Thyroid gland (tissue), 4 donors: ENCODE results near the gene CPN2.

Source experiments
- CTCF ChIP-seq, 6 experiments: fragments of 200-600 bp in 3 of 6; fragments of 450-650 bp in 3 of 6; sonication (generic) in 3 of 6; IDR thresholded peaks; one replicate each; pipeline ENCODE4 v1.5.1; 2016 to 2019; ENCODE audit warnings: antibody characterized with exemption in 6 of 6, mild to moderate bottlenecking in 2 of 6, inconsistent platforms in 1 of 6, moderate library complexity in 1 of 6
- POLR2A ChIP-seq, 2 donors: fragments of 450-650 bp; IDR thresholded peaks; one replicate each; pipeline ENCODE4 v1.6.1; 2017; ENCODE audit warnings: antibody characterized with exemption in 2 of 2, mild to moderate bottlenecking in 2 of 2, moderate library complexity in 1 of 2

DNA sequence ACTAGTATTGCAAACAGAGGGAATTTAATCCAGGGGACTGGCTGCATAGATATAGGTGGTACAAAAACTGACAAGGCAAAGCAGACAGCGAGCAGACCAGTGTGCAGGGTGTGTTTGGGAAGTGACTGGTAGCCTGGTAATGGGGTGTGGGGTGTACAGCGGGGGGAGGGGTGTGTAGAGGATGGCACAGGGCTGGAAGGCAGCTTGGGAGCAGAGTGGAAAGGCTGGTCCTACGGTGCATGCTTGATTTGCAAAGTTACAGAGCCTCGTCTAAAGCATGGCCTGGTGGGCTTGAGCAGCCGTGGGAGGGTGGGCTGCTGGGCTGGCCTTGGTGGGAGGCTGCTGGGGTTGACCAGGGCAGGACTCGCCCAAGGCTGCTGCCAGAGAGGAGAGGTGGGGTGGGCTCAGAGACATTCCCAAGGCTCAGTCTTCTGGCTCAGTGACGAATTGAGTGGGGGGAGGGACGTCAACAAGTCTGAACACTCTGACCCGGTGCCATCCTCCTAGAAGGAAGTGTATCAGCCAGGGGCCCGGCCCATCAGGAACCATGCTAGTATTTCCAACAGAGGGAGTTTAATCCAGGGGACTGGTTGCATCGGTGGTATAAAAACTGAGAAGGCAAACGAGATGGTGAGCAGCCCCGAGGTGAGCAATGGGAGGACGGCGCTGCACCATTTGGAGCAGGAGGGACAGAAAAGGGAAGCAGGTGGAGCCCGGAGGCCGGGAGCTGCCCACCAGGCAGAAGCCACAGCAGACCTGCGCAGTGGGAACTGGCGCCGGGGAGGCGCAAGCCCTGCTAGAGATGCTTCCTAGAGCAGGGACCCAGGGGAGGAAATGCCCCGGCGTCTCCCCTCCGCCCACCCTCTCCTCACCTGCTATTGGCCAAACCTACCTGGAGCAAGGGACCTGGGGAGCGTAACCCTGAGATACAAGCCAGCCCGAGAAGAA, 29.2 kb downstream of the CPN2 start:
- no peak for TF ChIP-seq CTCF (IDR thresholded peaks at IDR 0.05)
- no peak for TF ChIP-seq POLR2A (IDR thresholded peaks at IDR 0.05)
